CD4-positive, alpha-beta T cell treated with Interleukin-4 for 1 hour (primary cell): ENCODE results near the gene SH2B2.
"Not testable (repeated sequence)": the region's sequence is repeated elsewhere in the genome, so short reads cannot be mapped to it uniquely, and the experiment has no call there.

Source experiments
- DNase-seq, 2 donors: peaks; one replicate each; pipeline ENCODE4 v3.0.0-alpha.2; 2020 to 2022

The SH2B2 gene

GRCh38 chr7:102287111-102287980, 678 bp downstream of the SH2B2 start:
- no peak for DNase-seq

DNA sequence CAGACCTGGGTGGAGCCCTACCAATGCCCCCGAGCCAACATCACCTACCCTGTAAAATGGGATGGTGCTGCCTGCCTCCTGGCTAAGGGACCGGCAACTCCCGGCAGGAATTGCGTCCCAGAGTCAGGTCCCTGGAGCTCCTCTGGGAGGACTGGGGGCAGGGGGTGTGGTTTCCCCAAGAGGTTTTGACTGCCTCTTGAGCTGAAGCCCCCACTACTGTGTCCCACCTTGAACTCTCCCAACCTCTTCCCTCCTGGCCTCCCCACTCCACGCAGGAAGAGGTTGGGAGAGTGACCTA, 1.3 kb downstream of the SH2B2 start:
- DNase-seq: no peak

GRCh38 chr7:102288285-102288930, 1.7 kb downstream of the SH2B2 start:
- DNase-seq: no peak

- peak in 1 of 2 donors; percentile 32 for DNase-seq
Observed at GRCh38 chr7:102289057-102289456, 2.4 kb downstream of the SH2B2 start.

- peak in 1 of 2 donors; percentile 33 for DNase-seq
Observed at GRCh38 chr7:102291056-102291915, 4.6 kb downstream of the SH2B2 start.

DNA sequence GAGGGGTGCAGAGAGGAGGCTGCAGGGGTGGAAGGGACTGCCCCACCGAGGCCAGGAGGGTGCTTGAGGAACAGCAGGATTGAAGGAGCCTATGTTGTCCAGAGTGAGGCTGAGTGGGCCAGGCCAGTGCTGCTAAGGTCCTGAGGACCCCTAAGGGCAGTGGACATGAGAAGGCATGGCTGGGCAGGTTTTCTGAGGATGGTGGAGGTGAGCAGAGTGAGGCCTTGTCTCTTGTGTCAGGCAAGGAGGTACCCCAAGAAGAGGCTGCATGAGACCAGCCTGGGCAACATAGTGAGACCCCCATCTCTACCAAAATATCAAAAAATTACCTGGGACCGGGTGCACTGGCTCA, 5.2 kb downstream of the SH2B2 start:
- DNase-seq: no peak

DNA sequence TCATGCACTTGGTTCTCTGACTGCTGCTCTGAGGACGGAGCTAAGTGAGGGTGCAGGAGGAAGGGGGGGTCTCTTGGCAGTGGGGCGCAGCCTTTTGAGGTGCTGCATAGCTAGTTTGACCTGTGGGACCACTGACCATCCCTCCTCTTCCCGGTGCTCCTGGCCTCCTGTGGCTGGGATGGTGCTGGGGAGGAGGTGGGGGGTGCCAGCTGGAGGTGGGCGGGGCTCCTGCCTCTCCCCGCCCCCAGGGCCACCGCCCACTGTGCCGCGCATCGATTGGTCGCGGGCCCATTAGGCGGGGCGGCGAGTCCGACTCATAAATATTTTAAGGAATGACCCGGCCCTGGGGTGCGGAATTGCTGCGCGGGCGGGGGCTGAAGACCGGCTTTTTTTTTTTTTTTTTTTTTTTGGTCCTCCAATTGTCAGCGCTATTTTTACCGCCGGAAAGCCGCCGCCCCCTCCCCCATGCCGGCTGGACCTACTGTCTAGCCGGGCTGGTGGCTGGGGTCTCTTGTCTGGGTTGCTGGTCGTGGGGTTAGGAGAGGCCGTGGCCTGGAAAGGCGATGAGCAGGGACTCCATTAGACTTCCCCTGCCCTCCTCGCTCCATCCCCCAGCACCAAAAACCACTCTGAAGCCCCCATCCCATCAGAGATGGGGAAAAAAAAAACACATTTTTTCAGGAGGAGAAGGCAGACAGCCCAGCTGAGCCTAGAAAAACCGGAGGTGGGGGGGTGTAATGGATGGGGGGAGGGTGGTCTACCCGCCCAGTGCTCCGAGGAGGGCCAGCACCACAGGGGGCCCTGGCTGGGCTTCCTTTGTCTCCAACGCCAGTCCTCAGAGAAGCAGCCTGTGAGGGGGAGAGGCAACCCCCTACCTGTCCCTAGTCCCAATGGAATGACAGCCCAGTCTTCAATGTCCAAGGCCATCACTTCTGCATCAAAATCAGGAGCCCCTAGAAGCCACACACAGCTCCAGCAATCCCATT, 6.4 kb downstream of the SH2B2 start:
- DNase-seq: no peak

GRCh38 chr7:102294589-102294988, 7.9 kb downstream of the SH2B2 start:
- DNase-seq: no peak

DNA sequence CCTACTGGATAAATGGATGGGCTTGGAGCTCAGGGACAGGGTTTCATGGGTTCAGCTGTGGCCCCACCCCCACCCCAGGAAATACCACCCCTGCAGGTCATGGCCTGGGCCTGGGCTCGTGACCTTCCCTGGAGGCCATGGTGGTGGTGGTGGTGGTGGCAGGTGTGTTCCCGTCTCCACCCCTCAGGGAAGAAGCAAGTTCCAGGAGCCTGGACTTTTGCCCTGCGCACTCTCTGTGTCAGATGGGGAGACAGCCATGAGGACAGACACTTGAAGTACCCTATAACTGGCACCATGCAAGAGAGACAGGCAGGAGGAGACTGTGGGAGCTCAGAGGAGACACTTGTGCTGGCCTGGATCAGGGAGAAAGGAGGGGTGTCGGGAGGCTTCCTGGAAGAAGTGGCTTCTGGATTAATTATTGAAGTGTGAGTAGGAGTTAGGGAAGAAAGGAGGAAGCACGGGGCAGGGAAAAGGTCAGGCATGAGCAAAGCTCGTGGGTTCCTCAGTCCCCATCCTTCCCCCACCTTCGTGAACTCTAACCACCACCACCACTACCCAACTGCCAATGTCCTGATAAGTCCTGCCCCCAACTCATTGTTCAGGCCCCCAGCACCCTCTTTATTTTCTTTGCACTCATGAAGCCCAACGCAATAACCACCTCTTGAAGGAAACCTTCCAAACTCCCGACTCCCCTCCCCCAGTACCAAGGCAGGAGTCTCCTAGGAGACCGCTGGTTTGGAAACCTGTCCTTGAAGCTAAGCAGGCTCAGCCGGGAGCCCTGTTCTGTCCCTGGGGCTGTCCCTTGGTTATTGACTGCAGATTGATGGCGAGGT, 8.9 kb downstream of the SH2B2 start:
- no peak for DNase-seq

- DNase-seq: no peak
Observed at GRCh38 chr7:102296179-102296438, 9.4 kb downstream of the SH2B2 start.

- DNase-seq: no peak
Observed at GRCh38 chr7:102296514-102296913, 9.8 kb downstream of the SH2B2 start.

- no peak for DNase-seq
Observed at GRCh38 chr7:102297487-102298218, 11.0 kb downstream of the SH2B2 start.

GRCh38 chr7:102300643-102301221, 14.1 kb downstream of the SH2B2 start:
- DNase-seq: no peak

DNA sequence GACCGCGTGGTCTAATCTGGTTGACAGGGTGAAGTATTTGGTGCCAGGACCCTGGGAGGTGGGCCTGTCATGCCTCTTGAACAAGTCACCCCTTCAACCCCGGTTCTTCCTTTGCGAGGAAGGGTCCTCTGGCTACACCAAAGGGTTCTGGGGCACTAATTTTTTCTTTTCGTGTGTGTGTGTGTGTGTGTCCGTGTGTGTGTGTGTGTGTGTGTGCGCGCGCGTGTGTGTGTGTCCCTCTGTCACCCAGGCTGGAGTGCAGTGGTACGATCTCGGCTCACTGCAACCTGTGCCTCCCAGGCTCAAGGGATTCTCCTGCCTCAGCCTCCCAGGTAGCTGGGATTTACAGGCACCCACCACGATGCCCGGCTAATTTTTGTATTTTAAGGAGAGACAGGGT, 14.7 kb downstream of the SH2B2 start:
- not testable (repeated sequence) for DNase-seq

DNA sequence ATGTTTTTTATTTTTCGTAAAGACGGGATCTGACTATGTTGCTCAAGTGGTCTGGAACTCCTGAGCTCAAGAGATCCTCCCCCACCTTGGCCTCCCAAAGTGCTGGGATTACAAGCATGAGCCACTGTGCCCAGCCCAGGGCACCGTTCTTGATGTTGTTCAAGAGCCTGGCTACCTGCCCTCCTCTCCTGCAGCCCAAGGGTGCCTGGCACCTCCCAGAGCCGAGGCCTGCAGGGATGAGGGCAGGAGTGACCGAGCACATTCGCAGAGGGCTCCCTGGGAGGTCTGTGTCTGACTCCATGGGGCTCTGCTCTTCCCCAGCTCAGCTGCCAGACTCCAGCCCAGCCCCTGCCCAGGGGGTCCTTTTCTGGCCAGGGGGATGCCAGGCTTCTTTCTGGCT, 15.4 kb downstream of the SH2B2 start:
- DNase-seq: no peak

GRCh38 chr7:102303669-102304422, 17.2 kb downstream of the SH2B2 start:
- DNase-seq: no peak

GRCh38 chr7:102304668-102305067, 18.0 kb downstream of the SH2B2 start:
- DNase-seq: no peak

DNA sequence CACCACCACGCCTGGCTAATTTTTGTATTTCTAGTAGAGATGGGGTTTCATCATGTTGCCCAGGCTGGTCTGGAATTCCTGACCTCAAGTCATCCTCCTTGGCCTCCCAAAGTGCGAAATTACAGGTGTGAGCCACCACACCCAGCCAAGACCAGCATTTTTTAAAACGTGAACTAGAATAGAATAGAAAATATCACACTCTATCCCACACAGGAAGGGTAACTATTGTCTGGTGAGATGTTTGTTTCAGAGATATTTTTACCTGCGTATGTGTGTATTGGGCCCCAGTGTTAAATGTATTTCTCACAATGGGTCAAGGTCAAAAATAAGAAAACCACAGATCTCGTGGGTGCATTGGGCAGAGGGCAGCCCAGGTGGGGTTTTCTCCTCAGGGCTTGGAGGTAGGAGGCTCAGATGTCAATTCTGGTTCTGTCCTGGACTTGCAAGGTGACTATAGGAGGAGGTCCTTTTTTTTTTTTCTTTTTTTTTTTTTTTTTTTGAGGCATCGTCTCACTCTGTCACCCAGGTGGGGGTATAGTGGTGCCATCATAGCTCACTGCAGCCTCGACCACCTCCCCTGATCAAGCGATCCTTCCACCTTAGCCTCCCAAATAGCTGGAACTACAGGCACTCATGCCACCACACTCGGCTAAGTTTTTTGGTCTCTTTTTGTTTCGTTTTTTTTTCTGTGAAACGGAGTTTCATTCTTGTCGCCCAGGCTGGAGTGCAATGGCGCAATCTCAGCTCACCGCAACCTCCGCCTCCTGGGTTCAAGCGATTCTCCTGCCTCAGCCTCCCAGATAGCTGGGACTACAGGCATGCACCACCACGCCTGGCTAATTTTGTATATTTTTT, 19.0 kb downstream of the SH2B2 start:
- no peak for DNase-seq
